ENCODE data around the gene DLX3.

DLX3 gene

DNA sequence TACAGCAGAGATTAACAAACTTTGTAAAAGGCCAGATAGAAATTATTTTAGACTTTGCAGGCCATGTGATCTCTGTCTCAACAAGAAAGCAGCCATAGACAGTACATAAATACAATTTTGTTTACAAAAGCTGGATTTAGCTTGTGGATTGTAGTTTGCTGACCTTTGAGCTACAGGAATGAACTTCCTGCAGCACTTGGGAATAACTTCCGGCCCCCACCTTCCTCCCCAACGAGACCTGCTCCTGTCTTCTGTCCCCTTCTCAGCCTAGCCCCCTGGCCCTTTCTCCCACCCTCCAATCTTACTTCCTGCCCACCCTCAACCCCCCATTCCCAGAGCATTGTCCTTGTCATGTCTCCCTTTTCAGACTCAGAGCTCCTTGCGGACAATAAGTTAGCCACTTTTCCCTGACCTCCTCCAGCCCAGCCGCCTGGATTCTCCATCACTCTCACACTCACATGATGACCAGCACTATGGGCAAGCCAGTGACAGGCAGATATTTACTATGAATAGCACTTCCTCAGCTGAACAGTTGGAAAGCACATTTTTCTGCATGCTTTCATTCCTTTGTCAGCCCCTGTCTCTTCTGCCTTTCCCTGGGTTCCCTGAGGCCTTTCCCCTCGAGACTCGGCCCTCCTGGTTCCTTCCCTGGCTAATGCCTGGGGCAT is 27.6 kb upstream of the DLX3 start:
- no peak for DNase-seq

DNA sequence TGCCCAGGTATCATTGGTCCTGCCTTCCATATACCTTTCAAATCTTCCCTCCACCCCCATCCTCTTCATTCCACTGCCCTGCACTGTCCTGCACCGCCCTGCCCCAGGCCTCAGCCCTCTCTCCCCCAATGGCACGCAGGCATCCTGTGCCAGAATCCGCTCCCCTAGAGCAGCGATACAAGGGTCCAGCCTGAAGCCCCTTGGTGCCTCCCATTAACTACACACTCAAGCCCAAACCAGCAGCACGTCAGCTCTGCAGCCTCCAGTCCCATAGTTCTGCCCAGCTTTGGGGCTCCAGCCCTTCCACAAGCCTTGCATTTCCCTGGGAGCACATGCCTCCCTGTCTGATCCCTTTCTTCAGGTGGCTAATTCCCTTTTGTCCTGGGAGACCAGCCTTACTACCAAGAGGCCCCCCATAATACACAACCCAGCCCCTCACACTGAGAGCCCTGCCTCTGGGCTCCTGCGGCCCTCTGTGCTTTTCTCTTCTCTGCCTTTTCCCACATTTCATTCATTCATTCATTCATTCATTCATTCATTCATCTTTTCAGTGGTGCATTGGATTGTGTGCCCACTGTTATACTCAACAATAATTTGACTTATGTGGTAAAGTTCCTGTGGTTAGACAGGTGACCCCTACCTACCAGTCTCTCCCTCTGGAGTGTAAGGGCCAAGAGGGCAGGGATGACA is 26.8 kb upstream of the DLX3 start:
- no peak for DNase-seq

DNA sequence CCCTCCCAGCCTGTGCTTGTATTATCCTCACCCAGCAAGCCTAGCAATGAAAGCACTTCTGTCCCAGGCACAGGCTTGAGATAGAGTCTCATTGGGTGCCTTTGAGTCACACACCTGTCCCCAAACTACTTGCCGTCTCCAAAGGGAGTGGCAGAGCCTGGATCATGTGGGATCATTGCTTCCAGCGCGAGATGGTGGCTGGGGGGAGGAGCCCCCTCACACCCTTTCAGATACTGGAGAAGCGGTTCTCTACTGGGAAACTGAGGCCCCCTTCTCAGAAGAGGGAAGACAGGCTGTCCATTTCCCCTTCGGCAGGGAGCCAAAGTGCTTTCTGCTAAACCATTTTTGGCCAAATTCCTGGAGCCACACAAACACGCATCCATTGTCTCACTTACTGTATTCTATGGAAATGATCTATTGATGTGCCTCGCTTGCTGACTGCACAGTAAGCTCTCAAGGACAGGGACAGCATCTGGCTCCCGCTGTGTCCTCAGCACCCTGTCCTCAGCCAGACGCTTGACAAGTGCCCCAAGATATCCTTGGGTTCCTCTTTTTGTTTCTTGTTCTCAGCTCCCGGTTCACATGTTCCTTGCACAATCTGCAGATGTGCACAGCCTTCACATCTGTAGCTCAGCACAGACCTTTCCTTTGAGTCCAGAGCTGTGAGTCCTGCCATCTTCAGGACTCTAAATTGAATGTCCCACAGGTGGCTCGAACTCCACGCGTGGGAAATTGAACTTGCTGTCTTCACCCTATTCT is 26.0 kb upstream of the DLX3 start:
- no peak for DNase-seq

DNA sequence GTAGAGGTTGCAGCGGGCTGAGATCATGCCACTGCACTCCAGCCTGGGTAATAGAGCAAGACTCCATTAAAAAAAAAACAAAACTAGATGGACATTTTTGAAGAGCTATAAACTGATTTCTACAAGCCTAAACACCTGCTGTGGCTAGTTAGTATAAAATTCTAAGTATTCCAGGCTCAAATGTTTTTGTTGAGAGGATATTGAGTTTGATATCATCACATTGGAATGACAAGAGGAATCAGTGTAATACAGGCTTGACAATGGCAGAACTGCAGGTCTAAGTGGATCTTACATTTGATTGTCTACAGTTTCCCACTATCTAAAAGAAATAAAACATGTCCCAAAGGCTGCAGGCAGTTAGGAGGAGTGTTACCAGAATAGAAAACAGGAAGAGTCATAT is 23.9 kb upstream of the DLX3 start:
- no peak for DNase-seq

DNA sequence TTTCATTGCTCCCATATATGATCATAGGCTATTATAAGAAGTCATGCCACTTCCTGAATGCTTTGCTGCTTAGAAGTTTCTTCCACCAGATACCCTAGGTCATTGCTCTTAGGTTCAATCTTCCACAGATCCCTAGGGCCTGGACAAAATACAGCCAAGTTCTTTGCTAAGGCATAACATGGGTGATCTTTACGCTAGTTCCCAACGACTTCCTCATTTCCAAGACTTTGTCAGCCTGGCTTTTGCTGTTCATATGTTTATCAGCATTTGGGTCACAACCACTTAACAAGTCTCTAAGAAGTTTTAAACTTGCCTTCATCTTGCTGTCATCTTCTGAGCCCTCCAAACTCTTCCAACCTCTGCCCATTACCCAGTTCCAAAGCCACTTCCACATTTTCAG is 20.1 kb upstream of the DLX3 start:
- no peak for DNase-seq

DNA sequence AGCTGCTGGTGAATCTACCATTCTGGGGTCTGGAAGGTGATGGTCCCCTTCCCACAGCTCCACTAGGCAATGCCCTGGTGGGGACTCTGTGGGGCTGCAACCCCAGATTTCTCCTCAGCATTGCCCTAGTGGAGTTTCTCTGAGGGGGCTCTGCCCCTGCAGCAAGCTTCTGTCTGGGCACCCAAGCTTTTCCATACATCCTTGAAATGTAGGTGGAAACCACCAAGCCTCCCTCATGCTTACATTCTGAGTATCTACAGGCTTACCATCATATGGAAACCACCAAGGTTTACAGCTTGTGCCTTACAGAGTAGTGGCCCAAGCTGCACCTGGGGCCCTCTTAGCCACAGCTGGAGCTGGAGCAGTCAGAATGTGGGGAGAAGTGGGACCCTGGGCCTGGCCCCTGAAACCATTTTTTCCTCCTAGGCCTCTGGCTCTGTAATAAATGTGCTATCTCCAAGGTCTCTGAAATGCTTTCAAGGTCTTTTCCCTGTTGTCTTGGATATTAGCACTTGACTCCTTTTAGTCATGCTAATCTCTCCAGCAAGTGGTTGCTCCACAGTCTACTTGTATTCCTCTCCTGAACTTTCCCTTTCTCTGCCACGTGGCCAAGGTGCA is 19.6 kb upstream of the DLX3 start:
- no peak for DNase-seq

DNA sequence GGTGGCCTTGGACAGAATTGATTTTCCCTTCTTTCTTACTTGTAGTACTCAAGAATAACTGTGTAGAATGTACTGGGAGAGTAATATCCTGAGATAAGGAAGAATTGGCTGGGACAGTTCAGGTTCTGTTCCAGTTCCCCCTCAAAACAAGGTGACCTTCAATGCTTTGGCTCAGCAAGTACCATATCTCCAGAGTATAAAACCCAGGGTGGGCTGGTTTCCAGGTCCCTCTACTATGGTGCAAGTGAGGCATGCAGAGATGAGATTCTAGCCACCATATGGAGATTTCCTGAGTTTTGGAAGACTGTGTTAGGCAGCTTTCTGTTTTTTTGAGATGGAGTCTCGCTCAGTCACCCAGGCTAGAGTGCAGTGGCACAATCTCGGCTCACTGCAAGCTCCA is 18.1 kb upstream of the DLX3 start:
- DNase-seq: no peak

DNA sequence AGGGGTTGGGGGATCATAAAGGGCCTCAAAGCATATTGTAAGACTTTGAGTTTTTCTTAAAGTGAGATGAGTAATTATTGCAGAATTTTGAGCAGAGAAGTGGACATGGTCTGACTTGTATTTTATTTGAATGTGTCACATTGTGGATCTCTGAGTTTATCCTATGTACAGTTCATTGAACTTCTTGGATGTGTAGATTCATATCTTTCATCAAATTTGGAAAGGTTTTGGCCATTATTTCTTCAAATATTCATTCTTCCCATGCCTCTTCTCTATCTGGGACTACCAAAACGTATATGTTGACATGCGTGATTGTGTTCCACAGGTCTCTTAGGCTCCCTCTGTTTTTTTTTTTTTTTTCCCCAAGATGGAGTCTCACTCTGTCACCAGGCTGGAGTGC is 14.3 kb upstream of the DLX3 start:
- DNase-seq: no peak

DNA sequence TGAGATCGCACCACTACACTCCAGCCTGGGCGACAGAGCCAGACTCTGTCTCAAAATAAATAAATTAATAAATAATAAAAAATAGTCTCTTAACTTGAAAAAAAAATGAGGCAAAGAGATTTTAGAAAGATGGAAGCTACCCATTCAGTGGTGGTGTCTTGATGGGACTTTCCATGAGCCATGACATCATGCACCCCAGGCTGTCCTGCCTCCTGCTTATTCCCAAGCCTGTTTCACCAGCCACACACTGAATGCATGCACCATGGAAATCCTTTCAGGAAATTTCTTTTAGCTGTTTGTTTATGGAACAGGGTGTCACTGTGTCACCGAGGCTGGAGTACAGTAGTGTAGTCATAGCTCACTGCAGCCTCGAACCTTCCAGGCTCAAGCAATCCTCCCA is 8.9 kb upstream of the DLX3 start:
- DNase-seq: no peak

DNA sequence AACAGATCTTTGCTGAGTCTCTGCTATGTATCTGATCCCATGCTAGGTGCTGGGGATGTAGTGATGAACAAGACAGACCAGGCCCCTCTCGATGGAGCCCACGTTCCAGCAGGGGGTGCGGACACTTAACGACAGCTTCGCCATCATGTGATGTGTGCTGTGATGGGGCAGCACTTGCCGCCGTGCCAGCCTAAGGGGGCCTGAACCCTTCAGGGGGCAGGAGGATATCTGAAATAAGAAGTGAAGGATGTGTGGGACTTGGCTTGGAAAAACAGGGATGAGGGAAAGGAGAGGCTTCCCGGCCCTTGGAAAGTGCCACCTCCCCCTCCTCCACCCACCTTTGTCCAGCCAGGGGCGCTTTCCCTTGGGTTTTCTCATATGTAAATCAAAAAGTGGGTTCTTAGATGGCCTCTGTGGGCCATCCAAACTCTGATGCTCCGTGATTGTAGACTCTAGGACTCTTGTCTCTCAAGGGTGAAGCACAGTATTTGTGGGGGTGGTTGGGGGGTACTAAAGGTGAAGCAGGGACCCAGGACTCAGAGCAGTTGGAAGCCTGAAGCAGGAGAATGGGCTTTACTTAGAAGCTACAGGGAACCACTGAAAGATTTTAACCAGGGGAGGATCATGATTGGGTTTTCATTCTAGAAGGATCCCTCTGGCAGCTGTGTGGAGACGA is 4.0 kb upstream of the DLX3 start:
- no peak for DNase-seq

DNA sequence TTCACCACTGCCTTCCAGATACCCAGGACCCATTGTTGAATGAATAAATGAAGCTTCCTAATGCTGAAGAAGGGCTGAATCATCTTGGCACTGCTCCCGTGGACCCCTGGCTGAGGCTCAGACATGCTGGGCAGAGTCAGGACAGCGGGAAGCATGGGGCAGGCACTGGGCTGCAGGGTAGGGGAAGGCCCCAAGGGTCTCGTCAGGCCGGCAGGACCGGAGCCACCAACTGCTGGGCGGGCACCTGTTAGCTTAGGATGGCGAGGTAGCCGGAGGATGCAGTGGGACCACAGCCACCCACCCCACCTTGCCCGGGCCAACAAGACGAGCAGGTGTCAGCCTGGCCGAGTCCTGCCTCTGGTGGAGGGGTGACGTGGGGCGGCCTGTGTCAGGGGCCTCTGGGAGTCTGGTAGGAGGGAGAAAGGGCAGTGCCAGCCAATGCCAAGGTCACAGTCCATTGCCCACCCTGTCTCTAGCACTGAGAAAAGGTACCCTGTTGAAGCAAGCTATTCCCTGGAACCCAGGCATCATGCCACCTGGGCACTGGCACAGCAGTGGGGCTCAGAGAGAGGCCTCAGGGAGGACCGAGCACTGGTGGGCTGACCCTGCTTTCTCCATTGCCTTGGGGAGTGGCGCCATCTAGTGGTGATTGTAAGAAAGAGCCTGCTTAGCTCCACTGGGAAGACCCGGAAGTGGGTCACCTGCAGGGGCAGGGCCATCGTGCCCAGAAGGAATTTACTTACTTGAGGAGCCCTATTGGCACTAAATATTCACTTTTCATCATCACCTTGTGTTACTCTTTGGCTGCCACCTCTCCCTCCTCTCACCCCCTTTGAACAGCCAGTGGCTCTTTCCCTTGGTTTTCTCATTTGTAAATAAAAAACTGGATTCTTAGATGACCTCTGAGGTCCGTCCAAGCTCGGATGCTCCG is 3.0 kb upstream of the DLX3 start:
- DNase-seq: peak; percentile 85

DNA sequence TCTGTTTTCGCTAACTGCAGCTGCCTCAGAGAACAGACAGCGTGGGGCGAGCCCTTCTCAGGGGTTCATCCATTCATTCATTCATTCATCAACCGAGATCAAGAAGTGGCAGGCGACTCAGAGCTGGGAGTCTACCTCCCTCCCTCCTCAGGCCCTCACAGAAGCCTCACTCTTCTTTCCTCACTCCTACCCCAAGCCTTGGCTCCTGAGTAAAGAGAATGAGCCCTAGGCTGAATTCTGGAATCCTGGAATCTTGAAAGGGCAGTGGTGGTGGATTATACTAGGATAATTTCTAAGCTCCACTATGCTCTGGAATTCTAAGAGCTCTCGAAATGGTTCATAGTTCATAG is 2.3 kb upstream of the DLX3 start:
- DNase-seq: no peak

DNA sequence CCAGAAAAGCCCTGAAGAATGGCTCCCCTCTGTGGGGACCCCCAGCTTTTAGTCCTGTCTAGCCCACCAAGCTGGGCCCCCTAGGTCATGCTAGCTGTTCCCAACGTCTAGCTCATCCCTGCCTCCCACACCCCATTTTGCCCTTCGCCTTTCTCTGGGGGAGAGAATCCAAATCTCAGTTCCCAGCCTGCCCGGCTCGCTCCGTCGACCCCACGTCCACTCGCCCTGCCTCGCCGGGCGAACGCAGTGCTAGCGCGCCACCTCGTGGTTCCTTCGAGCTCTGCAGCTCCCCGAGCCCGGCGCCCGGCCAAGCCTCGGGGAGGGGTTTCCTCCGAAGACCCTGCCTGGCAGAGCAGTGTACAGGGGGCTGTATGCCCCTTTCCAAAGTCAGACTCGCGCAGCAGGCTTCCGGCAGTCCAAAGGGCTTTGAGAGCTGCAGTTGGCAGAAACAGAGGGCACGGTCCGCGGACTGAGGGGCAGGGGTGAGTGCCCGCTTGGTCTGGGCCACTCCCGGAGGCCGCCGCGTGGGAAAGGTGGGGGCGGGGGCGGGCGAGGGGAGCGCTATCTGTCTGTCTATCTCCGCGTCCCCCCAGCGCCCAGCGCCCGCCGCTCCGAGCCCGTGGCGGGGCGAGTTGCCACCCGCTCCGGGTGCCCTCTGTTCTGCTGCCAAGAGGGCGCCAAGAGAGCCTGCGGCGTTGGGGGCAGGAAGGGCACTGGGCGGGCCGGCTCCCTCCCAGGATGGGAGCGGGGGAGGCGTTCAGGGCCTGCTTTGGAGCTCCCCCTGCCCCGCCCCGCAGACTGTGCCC is 1.7 kb upstream of the DLX3 start:
- no peak for DNase-seq

DNA sequence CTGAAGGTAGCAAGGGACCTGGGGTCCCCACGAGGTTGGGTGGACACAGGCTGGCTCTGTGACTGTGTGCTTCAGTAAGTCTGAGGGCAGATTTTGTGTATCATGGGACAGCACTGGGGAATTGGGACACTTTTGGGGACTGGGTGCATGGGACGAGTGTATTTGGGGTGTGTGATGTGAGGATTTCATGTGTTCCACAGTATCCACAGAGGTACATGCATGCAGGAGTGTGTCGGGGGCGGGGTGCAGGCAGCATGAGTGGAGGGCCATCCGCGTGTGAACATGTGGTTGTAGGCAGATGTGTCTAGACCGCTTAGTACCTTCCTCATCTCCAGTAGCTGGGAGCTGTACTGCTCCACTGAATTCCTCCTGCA is 1.1 kb upstream of the DLX3 start:
- no peak for DNase-seq

DNA sequence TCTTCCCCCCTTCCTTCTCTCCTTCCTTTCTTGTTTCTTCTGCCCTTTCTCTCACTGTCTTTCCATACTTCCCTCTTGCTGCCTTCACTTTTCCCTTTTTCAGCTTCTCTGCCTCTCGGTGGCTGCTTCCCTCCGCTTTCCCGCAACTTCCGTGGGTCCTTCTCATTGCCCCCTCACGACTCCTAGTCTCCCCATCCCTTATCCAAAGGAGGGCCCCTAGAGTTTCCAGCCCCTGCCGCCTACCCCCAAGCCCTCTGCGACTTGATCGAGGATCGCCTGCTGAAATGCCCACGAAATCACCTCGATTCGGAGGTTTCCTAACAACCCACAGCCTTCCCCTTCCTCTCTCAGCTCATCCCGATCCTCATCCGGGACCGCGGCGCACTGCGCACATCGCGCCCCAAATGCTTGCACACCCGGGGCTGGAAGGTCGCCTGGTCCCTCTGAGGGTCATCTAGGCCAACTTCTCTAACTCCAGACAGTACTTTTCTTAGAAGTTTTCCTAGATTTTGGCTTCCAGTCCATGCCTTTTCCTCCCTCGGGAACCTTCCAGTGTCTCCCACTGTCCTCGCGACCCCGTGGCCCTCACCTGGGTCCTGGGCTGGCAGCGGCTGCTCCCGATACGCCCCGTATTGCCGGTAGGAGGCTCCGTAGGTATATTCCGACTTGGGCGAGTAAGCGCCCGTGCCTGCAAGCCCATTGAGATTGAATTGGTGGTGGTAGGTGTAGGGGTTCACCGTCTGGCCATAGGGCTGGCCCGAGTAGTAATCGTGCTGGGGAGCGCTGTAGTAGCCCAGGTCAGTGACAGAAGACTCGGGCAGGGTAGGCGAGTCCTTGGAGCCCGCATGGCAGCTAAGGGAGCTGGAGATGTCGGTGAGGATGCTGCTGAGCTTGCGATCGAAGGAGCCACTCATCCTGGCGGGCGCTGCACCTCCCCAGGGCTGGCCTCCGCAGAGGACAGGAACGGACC is 654 bp downstream of the DLX3 start:
- DNase-seq: no peak

DNA sequence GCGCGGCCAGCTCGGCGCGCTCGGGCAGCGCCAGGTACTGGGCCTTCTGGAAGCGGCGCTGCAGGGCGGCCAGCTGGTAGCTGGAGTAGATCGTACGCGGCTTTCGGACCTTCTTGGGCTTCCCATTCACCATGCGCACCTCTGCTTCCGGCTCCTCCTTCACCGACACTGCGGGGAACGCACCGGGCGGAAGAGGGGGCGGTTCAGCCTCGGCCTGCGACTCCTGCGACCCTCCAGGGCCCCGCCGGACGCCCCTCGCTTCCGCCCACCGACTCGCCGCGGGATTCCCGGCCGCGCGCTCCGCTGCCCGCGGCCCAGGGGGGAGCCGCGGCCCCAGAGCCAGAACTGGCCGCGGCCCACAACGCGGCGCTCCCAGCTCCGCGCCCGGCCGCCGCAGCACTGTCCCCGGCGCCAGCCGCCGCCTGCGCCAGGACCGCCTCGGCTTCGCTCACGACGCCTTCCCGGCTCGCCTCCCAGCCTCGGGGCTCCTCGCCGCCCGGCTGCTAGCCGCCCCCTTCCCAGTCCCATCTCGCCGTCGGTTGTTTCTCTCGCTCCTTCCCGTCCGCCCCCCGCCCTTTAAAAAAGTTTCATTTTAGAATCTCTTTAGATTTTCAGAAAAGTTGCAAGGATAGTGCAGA is 1.5 kb downstream of the DLX3 start:
- no peak for DNase-seq

DNA sequence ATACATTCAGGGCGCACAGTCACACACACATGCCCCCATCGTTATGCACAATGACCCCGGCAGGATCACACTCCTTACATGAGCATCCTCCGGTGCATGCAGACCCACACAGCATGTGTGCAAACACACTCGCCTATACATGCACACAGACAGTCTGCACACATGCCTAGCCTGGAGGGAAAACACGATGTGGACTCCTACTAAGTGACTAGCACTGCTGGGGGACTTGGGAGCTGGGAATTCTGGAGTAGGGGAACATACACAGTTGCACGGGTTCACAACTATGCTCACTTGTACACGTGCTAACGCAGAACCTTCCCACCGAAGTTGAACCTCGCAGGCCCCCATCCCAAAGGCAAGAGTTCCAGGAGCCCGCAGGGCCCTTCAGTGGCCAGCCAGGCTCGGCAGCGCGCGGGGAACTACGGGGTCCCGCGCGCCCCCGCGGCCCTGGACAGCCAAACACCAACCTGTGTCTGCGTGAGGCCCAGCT is 2.0 kb downstream of the DLX3 start:
- no peak for DNase-seq

DNA sequence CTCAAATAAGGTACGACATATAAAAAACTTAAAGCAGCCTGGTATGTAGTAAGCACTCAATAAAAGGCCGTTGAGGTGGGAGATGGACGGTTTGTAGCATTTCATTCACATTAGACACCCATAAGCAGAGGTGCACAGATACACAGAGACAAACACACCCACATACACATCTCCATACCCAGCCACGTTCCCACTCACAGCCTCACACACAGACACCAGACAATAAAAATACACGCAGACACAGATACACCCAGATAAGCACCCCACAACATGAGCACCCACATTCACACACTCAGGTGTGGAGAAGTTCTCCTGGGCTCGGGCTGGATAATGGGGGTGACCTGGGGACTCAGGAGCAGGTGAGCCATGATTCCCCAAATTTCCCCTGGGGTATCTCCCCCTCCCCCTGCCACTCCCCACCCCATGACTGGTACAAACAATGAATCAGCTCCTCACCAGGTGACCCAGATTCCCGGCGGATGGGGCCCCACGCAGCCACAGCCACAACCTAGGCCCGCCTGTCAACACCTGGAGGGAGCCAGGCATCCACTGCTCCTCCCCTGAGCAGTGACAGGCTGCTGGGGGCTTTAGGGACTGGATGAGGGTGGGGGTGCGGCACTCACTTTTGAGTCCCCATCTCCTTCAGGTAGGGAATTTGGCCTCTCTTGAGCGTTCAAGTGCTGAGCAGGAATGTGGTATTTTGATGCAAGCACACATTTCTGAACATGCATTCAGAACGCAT is 2.7 kb downstream of the DLX3 start:
- DNase-seq: no peak

DNA sequence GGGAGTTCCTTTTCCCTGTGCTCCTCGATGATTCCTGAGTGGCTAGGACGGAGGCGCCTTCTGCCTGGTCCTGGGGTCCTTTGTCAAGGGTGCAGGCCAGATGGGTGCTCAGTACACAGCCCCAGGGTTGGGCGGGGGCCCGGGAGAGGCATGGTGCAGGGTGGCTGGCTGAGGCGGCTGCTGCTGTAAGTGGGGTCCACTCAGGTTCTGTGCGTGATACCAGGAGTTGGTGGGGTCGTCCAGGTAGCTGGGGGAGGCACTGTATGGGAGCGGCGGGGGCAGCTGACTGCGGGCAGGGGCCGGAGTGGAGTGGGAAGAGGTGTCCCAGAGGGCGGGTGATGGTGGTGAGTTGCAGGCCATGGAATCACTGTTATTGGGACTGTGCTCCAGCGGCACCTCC is 3.6 kb downstream of the DLX3 start:
- no peak for DNase-seq

Measured in SHP77 treated with DMSO at 0.1 percent for 48 hours (cell line).